PC-3 (cell line): ENCODE measurements around the gene PRELID2. TPM values are rescaled to one million over a fixed set of nuclear protein-coding genes. Genes with fewer than 3 reads are reported as not detected.

Source experiments
- ATAC-seq: fragments of 200-7000 bp; cut with Tn5 transposase; 2 replicates; pipeline ENCODE4 v1.9.1; 2020; ENCODE audit warnings: mild to moderate bottlenecking, moderate library complexity
- BruUV-seq: library from RNA; stranded (reverse); fragments of 400-500 nt; replicated peaks from 2 replicates; lab custom pipeline; 2021; lab: Mats Ljungman, UMichigan
- CTCF ChIA-PET: fragments of 300-600 bp; sonication (Branson Sonifier 250); formaldehyde crosslinking; loops from one replicate; lab custom pipeline; 2022; ENCODE audit warnings: antibody characterized with exemption; lab: Charles Lee
- POLR2A ChIA-PET: fragments of 300-600 bp; sonication (Branson Sonifier 250); formaldehyde crosslinking; loops from one replicate; lab custom pipeline; 2022; ENCODE audit warnings: antibody characterized with exemption; ENCODE audit not compliant: unreplicated experiment; lab: Charles Lee
- DNase-seq: peaks from one replicate; pipeline ENCODE4 v3.0.0-alpha.2; 2015
- H2AFZ ChIP-seq: fragments of 300-600 bp; sonication (generic); 2 replicates; pipeline ENCODE4 v1.6.0; 2016; ENCODE audit warnings: antibody characterized with exemption, low read length
- H3F3A ChIP-seq: fragments of 300-600 bp; sonication (generic); one replicate; pipeline ENCODE4 v1.6.0; 2017; ENCODE audit warnings: antibody characterized with exemption, low read length, control low read depth, mild to moderate bottlenecking; ENCODE audit not compliant: unreplicated experiment
- H3K27ac ChIP-seq: fragments of 300-600 bp; sonication (generic); 2 replicates; pipeline ENCODE4 v1.5.1; 2016; ENCODE audit warnings: mild to moderate bottlenecking, low read length
- H3K27me3 ChIP-seq: fragments of 300-600 bp; sonication (generic); 2 replicates; pipeline ENCODE4 v1.6.1; 2016; ENCODE audit warnings: low read length, mixed read lengths
- H3K36me3 ChIP-seq: fragments of 300-600 bp; sonication (generic); 2 replicates; pipeline ENCODE4 v1.6.1; 2016; ENCODE audit warnings: low read depth, mixed run types, low read length, mixed read lengths
- H3K4me1 ChIP-seq: fragments of 300-600 bp; sonication (generic); 2 replicates; pipeline ENCODE4 v1.5.1; 2016; ENCODE audit warnings: low read length; ENCODE audit not compliant: insufficient read depth
- H3K4me2 ChIP-seq: fragments of 300-600 bp; sonication (generic); 2 replicates; pipeline ENCODE4 v1.6.0; 2016; ENCODE audit warnings: low read length
- H3K4me3 ChIP-seq: fragments of 300-600 bp; sonication (generic); 2 replicates; pipeline ENCODE4 v1.5.1; 2016; ENCODE audit warnings: mild to moderate bottlenecking, low read length, mixed read lengths
- H3K79me2 ChIP-seq: fragments of 300-600 bp; sonication (generic); 2 replicates; pipeline ENCODE4 v1.6.1; 2017; ENCODE audit warnings: low read length, mixed read lengths
- H3K9ac ChIP-seq: fragments of 300-600 bp; sonication (generic); 2 replicates; pipeline ENCODE4 v1.6.0; 2016; ENCODE audit warnings: mild to moderate bottlenecking, low read length
- H3K9me2 ChIP-seq: fragments of 300-600 bp; sonication (generic); replicated peaks from 2 replicates; pipeline ENCODE4 v1.6.1; 2016; ENCODE audit warnings: mixed run types, low read length, mixed read lengths
- H3K9me3 ChIP-seq: fragments of 300-600 bp; sonication (generic); 2 replicates; pipeline ENCODE4 v1.6.1; 2016; ENCODE audit warnings: low read length, mixed read lengths
- H4K20me1 ChIP-seq: fragments of 300-600 bp; sonication (generic); 2 replicates; pipeline ENCODE4 v1.6.1; 2016; ENCODE audit warnings: low read length, mixed read lengths
- EZH2 ChIP-seq: fragments of 300-600 bp; sonication (generic); IDR thresholded peaks from one replicate; pipeline ENCODE4 v1.6.1; 2017; ENCODE audit warnings: antibody characterized with exemption, mild to moderate bottlenecking, low read length; ENCODE audit not compliant: unreplicated experiment
- EZH2phosphoT487 ChIP-seq: fragments of 300-600 bp; sonication (generic); IDR thresholded peaks from 2 replicates; pipeline ENCODE4 v1.6.1; 2018; ENCODE audit warnings: mild to moderate bottlenecking, antibody characterized with exemption, low read length, borderline replicate concordance
- intact Hi-C: fragments of 100-400 bp; cut with micrococcal nuclease; formaldehyde crosslinking; loops from 2 replicates; pipeline ENCODE4 v1.9.0; 2023
- total RNA-seq: library from RNA; depleted of rRNA; stranded (reverse); fragments of >200 nt; gene quantifications from 2 replicates; pipeline ENCODE4 v1.2.3, GENCODE V29; 2014
- TF ChIP-seq, protein P1 (sequence below): fragments of 300-600 bp; sonication (generic); conservative IDR thresholded peaks from 2 replicates; pipeline ENCODE4 v1.5.1; 2017; ENCODE audit warnings: antibody characterized with exemption, low read depth, mild to moderate bottlenecking, low read length

PRELID2 gene
- total RNA-seq, 1 experiment from 2014 or later = 23.7 TPM

DNA sequence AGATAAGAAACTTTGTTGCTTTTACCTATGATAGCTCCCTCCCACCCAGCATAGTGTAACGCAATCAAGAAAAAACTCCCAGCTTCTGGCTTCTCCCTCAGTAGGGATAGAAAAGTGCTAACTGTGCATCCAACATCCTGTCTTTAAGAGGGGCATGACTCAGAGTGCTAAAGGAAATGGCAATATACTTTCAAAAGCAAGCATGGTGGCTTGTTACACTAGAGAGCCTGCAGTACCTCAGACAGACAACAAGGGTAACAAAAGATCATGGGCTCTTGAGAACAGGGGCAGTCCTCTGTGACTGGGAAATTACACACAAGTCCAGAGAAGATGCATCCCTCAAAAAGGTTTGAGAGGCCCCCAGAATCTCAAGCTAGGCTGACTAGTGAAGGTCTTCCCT lies 37.8 kb downstream of the PRELID2 start:
- Histone ChIP-seq H2AFZ (no peak overlapping the region), H3K4me2 (no peak overlapping the region), H4K20me1 (no peaks in the 10 kb centered on the region), H3K4me3 (no peak overlapping the region), H3F3A (no peaks in the 10 kb centered on the region), H3K9me3 (no peaks in the 10 kb centered on the region), H3K27me3 (no peaks in the 10 kb centered on the region), H3K9ac (no peak overlapping the region), H3K36me3 (no peaks in the 10 kb centered on the region), H3K4me1 (no peaks in the 10 kb centered on the region), H3K9me2 (no peaks in the 10 kb centered on the region), H3K79me2 (no peaks in the 10 kb centered on the region), H3K27ac (no peak overlapping the region)
- DNase-seq (peak; percentile 31), ATAC-seq (peak; percentile 77)
- BruUV-seq = no TSS peak
- ChIA-PET POLR2A (no interaction called here), CTCF (no interaction called here)
- no peak for TF ChIP-seq EZH2phosphoT487
- intact Hi-C loops = no loop called here

DNA sequence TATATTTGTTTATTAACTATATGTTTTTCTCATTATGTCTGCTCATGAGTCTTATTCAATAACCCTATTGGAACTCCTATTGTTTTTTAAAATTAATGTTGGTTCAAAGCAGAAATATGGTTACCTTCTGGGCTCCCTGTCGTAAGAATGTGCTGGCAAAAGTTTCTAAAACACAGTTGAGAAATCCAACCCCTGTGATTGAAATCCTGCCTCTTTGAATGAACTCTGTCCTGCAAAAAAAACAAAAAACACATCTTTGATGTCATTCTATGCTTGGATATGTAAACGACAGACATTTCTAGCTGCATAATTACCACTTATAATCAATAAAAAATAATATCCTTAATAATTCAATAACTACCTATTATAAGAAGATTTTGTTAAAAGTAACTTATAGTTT lies 38.8 kb downstream of the PRELID2 start:
- H2AFZ ChIP-seq = no peak overlapping the region
- ChIA-PET POLR2A (no interaction called here), CTCF (no interaction called here)
- no TSS peak for BruUV-seq
- H3F3A ChIP-seq = no peaks in the 10 kb centered on the region
- no peak for DNase-seq
- H4K20me1 ChIP-seq = no peaks in the 10 kb centered on the region
- H3K4me1 ChIP-seq = no peaks in the 10 kb centered on the region
- H3K27me3 ChIP-seq = no peaks in the 10 kb centered on the region
- ATAC-seq = no peak
- H3K4me3 ChIP-seq = no peak overlapping the region
- no peaks in the 10 kb centered on the region for H3K9me2 ChIP-seq
- intact Hi-C loops = no loop called here
- H3K79me2 ChIP-seq = no peaks in the 10 kb centered on the region
- no peak overlapping the region for H3K4me2 ChIP-seq
- no peak overlapping the region for H3K27ac ChIP-seq
- no peaks in the 10 kb centered on the region for H3K36me3 ChIP-seq
- H3K9ac ChIP-seq = no peak overlapping the region
- TF ChIP-seq, protein P1, sequence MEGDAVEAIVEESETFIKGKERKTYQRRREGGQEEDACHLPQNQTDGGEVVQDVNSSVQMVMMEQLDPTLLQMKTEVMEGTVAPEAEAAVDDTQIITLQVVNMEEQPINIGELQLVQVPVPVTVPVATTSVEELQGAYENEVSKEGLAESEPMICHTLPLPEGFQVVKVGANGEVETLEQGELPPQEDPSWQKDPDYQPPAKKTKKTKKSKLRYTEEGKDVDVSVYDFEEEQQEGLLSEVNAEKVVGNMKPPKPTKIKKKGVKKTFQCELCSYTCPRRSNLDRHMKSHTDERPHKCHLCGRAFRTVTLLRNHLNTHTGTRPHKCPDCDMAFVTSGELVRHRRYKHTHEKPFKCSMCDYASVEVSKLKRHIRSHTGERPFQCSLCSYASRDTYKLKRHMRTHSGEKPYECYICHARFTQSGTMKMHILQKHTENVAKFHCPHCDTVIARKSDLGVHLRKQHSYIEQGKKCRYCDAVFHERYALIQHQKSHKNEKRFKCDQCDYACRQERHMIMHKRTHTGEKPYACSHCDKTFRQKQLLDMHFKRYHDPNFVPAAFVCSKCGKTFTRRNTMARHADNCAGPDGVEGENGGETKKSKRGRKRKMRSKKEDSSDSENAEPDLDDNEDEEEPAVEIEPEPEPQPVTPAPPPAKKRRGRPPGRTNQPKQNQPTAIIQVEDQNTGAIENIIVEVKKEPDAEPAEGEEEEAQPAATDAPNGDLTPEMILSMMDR = no peak
- H3K9me3 ChIP-seq = no peaks in the 10 kb centered on the region

DNA sequence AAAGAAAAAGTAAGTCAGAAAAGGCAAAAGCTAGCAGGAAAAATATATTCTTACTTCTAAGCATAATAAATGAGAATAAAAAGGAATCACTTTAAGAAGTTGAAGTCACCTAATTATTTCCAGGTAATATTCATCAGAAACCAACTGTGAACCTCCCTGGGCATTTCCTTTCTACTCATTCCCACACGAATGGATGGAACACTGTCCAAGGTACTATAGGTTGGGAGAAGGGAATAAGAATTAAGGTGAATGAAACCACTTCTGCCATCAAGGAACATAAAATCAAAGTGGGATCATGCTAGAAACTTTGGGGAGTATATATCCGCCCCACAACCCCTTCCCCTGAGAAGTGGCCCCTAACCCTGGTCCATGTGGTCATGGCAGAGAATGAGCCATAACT lies 41.6 kb downstream of the PRELID2 start:
- Histone ChIP-seq H3K9ac (no peak overlapping the region), H2AFZ (no peak overlapping the region), H3F3A (no peaks in the 10 kb centered on the region), H3K4me3 (no peak overlapping the region), H3K9me2 (no peaks in the 10 kb centered on the region), H3K4me2 (no peak overlapping the region), H3K9me3 (no peaks in the 10 kb centered on the region), H3K36me3 (no peaks in the 10 kb centered on the region), H3K79me2 (no peaks in the 10 kb centered on the region), H3K4me1 (no peaks in the 10 kb centered on the region), H4K20me1 (no peaks in the 10 kb centered on the region), H3K27ac (no peak overlapping the region), H3K27me3 (no peaks in the 10 kb centered on the region)
- DNase-seq = no peak
- ChIA-PET CTCF (no interaction called here), POLR2A (no interaction called here)
- BruUV-seq = no TSS peak
- TF ChIP-seq EZH2 (no peak), EZH2phosphoT487 (no peak)
- TF ChIP-seq, protein P1 = no peak
- ATAC-seq = no peak
- intact Hi-C loops = no loop called here
